ENCODE data around the gene MYPOP. TPM values are rescaled to one million over a fixed set of nuclear protein-coding genes. Genes with fewer than 3 reads are reported as not detected.
A peak's percentile ranks its signal among the peaks of the same experiment; 100 is the strongest.

The MYPOP gene
- total and polyA plus RNA-seq, 2 donors from 2014 or later, result 6.7 to 11.7 TPM

DNA sequence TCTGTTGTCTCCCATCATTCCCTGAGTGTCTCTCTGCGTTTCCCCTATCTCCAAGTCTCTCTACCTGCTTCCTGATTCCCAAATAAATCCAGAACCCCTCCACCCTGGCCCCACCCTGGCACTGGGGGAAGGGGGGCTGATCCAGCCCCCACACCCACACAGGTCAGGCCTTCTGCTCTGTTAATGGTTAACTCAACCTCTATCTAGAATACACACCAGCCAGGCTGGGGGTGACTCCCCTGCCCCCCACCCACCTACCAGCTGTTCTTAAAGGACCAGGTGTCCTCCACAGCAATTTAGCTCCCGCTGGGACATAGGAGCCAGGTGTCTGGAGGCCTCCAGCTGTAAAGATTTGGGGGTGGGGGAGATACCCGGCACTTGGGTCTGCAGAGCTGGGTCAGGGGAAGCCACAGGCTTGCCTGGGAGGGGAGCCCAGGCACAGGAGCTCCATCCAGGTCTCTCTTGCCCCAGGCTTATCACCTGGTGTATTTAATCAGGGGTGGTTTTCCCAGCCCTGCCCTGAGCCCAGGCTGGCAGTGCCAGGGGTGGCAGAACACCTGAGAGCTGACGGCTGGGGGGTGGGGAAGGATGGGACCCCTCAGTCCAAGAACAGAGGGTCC lies 20.4 kb downstream of the MYPOP start:
- no peak for FAIRE-seq
- Histone ChIP-seq H3K36me3 (ENCODE audit: control insufficient read depth in 2 of 3, insufficient read depth in 3 of 3, low read length in 3 of 3) (no peaks in the 10 kb centered on the region), H3K9ac (ENCODE audit: low read length in 3 of 3) (peak overlapping the region in 2 of 3 donors; percentile 30 to 73), H3K4me3 (ENCODE audit: low read length in 3 of 3) (peak overlapping the region in 2 of 3 donors; percentile 58 to 70), H3K27ac (ENCODE audit: low read depth in 2 of 2, low read length in 2 of 2) (peak overlapping the region in 1 of 2 donors; percentile 79), H3K27me3 (ENCODE audit: control insufficient read depth, insufficient read depth, low read length) (no peaks in the 10 kb centered on the region), H3K9me3 (ENCODE audit: control insufficient read depth in 2 of 3, insufficient read depth in 1 of 3, low read length in 3 of 3) (no peaks in the 10 kb centered on the region), H3K4me1 (ENCODE audit: control insufficient read depth in 2 of 3, insufficient read depth in 2 of 3, low read depth in 1 of 3, low read length in 3 of 3) (peaks cover 0 to 35% (median 11%) of the 10 kb centered on the region in 3 donors)
- TF ChIP-seq, protein P1, sequence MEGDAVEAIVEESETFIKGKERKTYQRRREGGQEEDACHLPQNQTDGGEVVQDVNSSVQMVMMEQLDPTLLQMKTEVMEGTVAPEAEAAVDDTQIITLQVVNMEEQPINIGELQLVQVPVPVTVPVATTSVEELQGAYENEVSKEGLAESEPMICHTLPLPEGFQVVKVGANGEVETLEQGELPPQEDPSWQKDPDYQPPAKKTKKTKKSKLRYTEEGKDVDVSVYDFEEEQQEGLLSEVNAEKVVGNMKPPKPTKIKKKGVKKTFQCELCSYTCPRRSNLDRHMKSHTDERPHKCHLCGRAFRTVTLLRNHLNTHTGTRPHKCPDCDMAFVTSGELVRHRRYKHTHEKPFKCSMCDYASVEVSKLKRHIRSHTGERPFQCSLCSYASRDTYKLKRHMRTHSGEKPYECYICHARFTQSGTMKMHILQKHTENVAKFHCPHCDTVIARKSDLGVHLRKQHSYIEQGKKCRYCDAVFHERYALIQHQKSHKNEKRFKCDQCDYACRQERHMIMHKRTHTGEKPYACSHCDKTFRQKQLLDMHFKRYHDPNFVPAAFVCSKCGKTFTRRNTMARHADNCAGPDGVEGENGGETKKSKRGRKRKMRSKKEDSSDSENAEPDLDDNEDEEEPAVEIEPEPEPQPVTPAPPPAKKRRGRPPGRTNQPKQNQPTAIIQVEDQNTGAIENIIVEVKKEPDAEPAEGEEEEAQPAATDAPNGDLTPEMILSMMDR (IDR thresholded peaks at IDR 0.05; ENCODE audit: borderline replicate concordance, extremely low read depth, insufficient read depth), result no peak
- intact Hi-C loops (cut with DNase I), result no loop called here
- peak in 3 of 5 donors; percentile 43 to 78 (median 57) for DNase-seq

DNA sequence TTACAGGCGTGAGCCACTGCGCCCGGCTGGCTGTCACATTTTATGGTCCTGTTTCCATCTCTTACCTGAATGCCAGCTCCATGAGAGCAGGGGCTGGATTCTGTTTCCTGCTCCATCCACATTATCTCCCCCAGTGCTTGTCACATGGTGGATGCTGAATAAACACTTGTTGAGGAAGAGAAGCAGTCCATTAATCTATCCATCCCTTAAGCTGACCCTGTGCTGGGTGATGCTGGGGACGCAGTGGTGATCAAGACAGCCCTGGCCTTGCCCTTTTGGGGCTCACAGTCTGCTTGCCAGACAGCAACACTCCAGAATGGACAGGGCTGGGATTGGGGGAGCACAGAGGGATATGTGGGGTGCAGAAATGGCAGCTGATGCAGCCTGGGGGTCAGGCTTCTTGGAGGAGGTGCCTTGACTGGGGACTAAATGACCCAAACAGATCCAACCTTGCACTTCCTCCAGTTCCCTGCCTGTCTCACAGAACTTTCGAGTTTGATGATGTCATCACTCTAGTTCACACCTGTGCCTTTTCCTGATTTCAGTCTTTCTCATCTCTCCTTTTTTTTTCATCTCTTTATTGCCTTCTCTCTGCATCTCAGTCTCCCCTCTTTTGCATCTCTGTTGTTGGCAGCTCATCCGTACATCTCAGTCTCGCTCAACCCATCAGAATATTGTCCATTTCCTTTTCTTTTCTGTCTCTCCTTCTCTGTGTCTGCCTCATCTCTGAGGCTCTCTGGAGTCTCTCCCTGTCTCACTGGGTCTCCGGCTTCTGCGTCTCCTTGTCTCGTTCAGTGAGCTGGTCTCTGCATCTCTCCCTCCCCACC lies 21.1 kb downstream of the MYPOP start:
- Histone ChIP-seq H3K4me1 (ENCODE audit: control insufficient read depth in 2 of 3, insufficient read depth in 2 of 3, low read depth in 1 of 3, low read length in 3 of 3) (peaks cover 0 to 34% (median 11%) of the 10 kb centered on the region in 3 donors), H3K27me3 (ENCODE audit: control insufficient read depth, insufficient read depth, low read length) (no peaks in the 10 kb centered on the region), H3K9me3 (ENCODE audit: control insufficient read depth in 2 of 3, insufficient read depth in 1 of 3, low read length in 3 of 3) (no peaks in the 10 kb centered on the region), H3K27ac (ENCODE audit: low read depth in 2 of 2, low read length in 2 of 2) (peak overlapping the region in 1 of 2 donors; percentile 5), H3K4me3 (ENCODE audit: low read length in 3 of 3) (no peak overlapping the region), H3K9ac (ENCODE audit: low read length in 3 of 3) (no peak overlapping the region), H3K36me3 (ENCODE audit: control insufficient read depth in 2 of 3, insufficient read depth in 3 of 3, low read length in 3 of 3) (no peaks in the 10 kb centered on the region)
- DNase-seq (no peak), FAIRE-seq (no peak)
- intact Hi-C loops (cut with DNase I), result no loop called here
- TF ChIP-seq, protein P1 (IDR thresholded peaks at IDR 0.05; ENCODE audit: borderline replicate concordance, extremely low read depth, insufficient read depth), result no peak

DNA sequence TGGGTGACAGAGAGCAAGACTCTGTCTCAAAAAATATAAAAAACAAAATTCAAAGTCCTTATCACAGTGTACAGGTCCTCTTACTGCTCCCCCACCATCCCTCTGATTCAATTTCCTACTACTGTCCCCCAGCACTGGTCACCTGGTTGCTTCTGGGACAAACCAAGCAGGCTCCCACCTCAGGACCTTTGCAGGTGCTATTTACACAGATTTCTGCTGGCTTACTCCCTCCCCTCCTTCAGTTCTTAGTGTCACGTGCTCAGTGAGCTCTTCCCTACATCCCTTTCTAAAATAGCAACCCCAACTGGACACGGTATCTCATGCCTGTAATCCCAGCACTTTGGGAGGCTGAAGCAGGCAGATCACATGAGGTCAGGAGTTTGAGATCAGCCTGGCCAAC lies 22.4 kb downstream of the MYPOP start:
- DNase-seq, result no peak
- Histone ChIP-seq H3K4me3 (ENCODE audit: low read length in 3 of 3) (no peak overlapping the region), H3K9ac (ENCODE audit: low read length in 3 of 3) (no peak overlapping the region), H3K36me3 (ENCODE audit: control insufficient read depth in 2 of 3, insufficient read depth in 3 of 3, low read length in 3 of 3) (no peaks in the 10 kb centered on the region), H3K27ac (ENCODE audit: low read depth in 2 of 2, low read length in 2 of 2) (no peak overlapping the region), H3K27me3 (ENCODE audit: control insufficient read depth, insufficient read depth, low read length) (no peaks in the 10 kb centered on the region), H3K9me3 (ENCODE audit: control insufficient read depth in 2 of 3, insufficient read depth in 1 of 3, low read length in 3 of 3) (no peaks in the 10 kb centered on the region), H3K4me1 (ENCODE audit: control insufficient read depth in 2 of 3, insufficient read depth in 2 of 3, low read depth in 1 of 3, low read length in 3 of 3) (peaks cover 0 to 31% (median 11%) of the 10 kb centered on the region in 3 donors)
- no peak for FAIRE-seq
- TF ChIP-seq, protein P1 (IDR thresholded peaks at IDR 0.05; ENCODE audit: borderline replicate concordance, extremely low read depth, insufficient read depth), result no peak
- intact Hi-C loops (cut with DNase I), result no loop called here

Data from kidney (tissue), 14 donors.